CD14-positive monocyte (primary cell): ENCODE results near the gene PRR33. TPM values are rescaled to one million over a fixed set of nuclear protein-coding genes. Genes with fewer than 3 reads are reported as not detected.
A peak's percentile ranks its signal among the peaks of the same experiment; 100 is the strongest.

Experiments
- DNase-seq, 3 donors: peaks; one replicate each; pipeline ENCODE4 v3.0.0-alpha.2; 2011 to 2022
- H2AFZ ChIP-seq: 2 replicates; pipeline ENCODE4 v1.6.0; 2012; ENCODE audit warnings: mild to moderate bottlenecking, low read depth, low read length, inconsistent platforms; ENCODE audit not compliant: insufficient read depth, poor library complexity, severe bottlenecking
- H3K27ac ChIP-seq, 2 donors: 1 replicate in 1 of 2; 2 replicates in 1 of 2; pipeline ENCODE4 v1.5.1; 2012 to 2013; ENCODE audit warnings: low read length in 2 of 2, control low read depth in 1 of 2, inconsistent platforms in 1 of 2, low read depth in 1 of 2, mild to moderate bottlenecking in 1 of 2
- H3K27me3 ChIP-seq, 2 donors: one replicate each; pipeline versions ENCODE4 v1.6.0 to v1.6.1; 2011 to 2013; ENCODE audit warnings: low read length in 2 of 2; ENCODE audit not compliant: control insufficient read depth in 2 of 2, insufficient read depth in 2 of 2
- H3K36me3 ChIP-seq, 2 donors: replicated peaks in 1 of 2; 1 replicate in 1 of 2; 2 replicates in 1 of 2; pipeline versions ENCODE4 v1.5.1 to v1.6.1; 2012 to 2013; ENCODE audit warnings: low read length in 2 of 2, control low read depth in 1 of 2, inconsistent platforms in 1 of 2, mild to moderate bottlenecking in 1 of 2; ENCODE audit not compliant: insufficient read depth in 2 of 2, control insufficient read depth in 1 of 2
- H3K4me1 ChIP-seq, 2 donors: 1 replicate in 1 of 2; 2 replicates in 1 of 2; pipeline versions ENCODE4 v1.5.1 to v1.6.1; 2012 to 2013; ENCODE audit warnings: low read length in 2 of 2, control low read depth in 1 of 2, inconsistent platforms in 1 of 2, mild to moderate bottlenecking in 1 of 2, moderate library complexity in 1 of 2; ENCODE audit not compliant: insufficient read depth in 2 of 2, control insufficient read depth in 1 of 2
- H3K4me2 ChIP-seq: replicated peaks from 2 replicates; pipeline ENCODE3; 2012; ENCODE audit warnings: low read length, moderate library complexity, mild to moderate bottlenecking; ENCODE audit not compliant: poor library complexity, severe bottlenecking; ENCODE audit errors: extremely low read depth
- H3K4me3 ChIP-seq, 3 experiments: fragments of 200-600 bp in 1 of 3; sonication (generic) in 1 of 3; replicated peaks in 1 of 3; 1 replicate in 2 of 3; 2 replicates in 1 of 3; pipeline ENCODE4 v1.5.1; 2011 to 2013; ENCODE audit warnings: low read length in 3 of 3, mild to moderate bottlenecking in 3 of 3, control low read depth in 2 of 3, low read depth in 2 of 3, inconsistent platforms in 1 of 3, moderate library complexity in 1 of 3
- H3K79me2 ChIP-seq: 2 replicates; pipeline ENCODE4 v1.6.0; 2012; ENCODE audit warnings: mild to moderate bottlenecking, control low read depth, inconsistent platforms, low read length, moderate library complexity; ENCODE audit not compliant: insufficient read depth
- H3K9ac ChIP-seq: 2 replicates; pipeline ENCODE4 v1.6.0; 2017; ENCODE audit warnings: low read length, mild to moderate bottlenecking; ENCODE audit not compliant: insufficient read depth, poor library complexity, severe bottlenecking
- H3K9me3 ChIP-seq, 2 donors: replicated peaks in 1 of 2; 1 replicate in 1 of 2; 2 replicates in 1 of 2; pipeline versions ENCODE4 v1.5.1 to v1.6.1; 2012 to 2013; ENCODE audit warnings: low read length in 2 of 2, control low read depth in 1 of 2; ENCODE audit not compliant: control insufficient read depth in 1 of 2, insufficient read depth in 1 of 2
- H4K20me1 ChIP-seq: 2 replicates; pipeline ENCODE4 v1.6.0; 2012; ENCODE audit warnings: mild to moderate bottlenecking, low read length, control low read depth, moderate library complexity; ENCODE audit not compliant: insufficient read depth
- H3K27ac Mint-ChIP-seq, 7 donors: one replicate each; pipeline ENCODE4 v1.8.0; 2020; ENCODE audit warnings: mild to moderate bottlenecking in 7 of 7, mixed read lengths in 7 of 7, moderate library complexity in 6 of 7, inconsistent platforms in 2 of 7
- H3K27me3 Mint-ChIP-seq, 3 donors: one replicate each; pipeline ENCODE4 v1.8.0; 2021 to 2022; ENCODE audit warnings: low read depth in 3 of 3, mild to moderate bottlenecking in 3 of 3, mixed read lengths in 3 of 3, moderate library complexity in 3 of 3, inconsistent platforms in 1 of 3
- H3K36me3 Mint-ChIP-seq, 2 donors: one replicate each; pipeline ENCODE4 v1.8.0; 2020; ENCODE audit warnings: mixed read lengths in 2 of 2, inconsistent platforms in 1 of 2, mild to moderate bottlenecking in 1 of 2
- H3K4me1 Mint-ChIP-seq: one replicate; pipeline ENCODE4 v1.8.0; 2020; ENCODE audit warnings: mild to moderate bottlenecking, mixed read lengths
- H3K4me3 Mint-ChIP-seq, 2 donors: one replicate each; pipeline ENCODE4 v1.8.0; 2020; ENCODE audit warnings: mild to moderate bottlenecking in 2 of 2, mixed read lengths in 2 of 2, moderate library complexity in 1 of 2
- H3K9me3 Mint-ChIP-seq, 7 donors: one replicate each; pipeline ENCODE4 v1.8.0; 2020 to 2022; ENCODE audit warnings: mixed read lengths in 7 of 7, mild to moderate bottlenecking in 6 of 7, moderate library complexity in 6 of 7, inconsistent platforms in 2 of 7
- WGBS: methylation state at CpG from one replicate; pipeline ENCODE4 v1.1.5; 2013; ENCODE audit warnings: missing lambda C conversion rate; ENCODE audit not compliant: insufficient coverage; 5-methylcytosine and 5-hydroxymethylcytosine counted together
- intact Hi-C, 2 donors: fragments of 100-400 bp; cut with micrococcal nuclease; formaldehyde crosslinking; loops; one replicate each; pipeline versions ENCODE4 v1.15.0 to v1.15.1; 2023
- polyA plus RNA-seq, 3 donors: library from polyadenylated mRNA; depleted of rRNA in 1 of 3; unstranded in 2 of 3; stranded (reverse) in 1 of 3; fragments of 300-500 nt in 2 of 3; fragments of >200 nt in 1 of 3; fragmentation: Illumina TruSeq in 2 of 3; gene quantifications; 1 replicate in 2 of 3; 2 replicates in 1 of 3; pipeline ENCODE4 v1.2.3, GENCODE V29; 2012 to 2021
- TF ChIP-seq, protein P1 (sequence below): fragments of 200-600 bp; IDR thresholded peaks from one replicate; pipeline ENCODE4 v1.8.0; 2022; ENCODE audit warnings: antibody characterized with exemption, mild to moderate bottlenecking

PRR33 gene
- polyA plus RNA-seq, 3 donors, result not detected

DNA sequence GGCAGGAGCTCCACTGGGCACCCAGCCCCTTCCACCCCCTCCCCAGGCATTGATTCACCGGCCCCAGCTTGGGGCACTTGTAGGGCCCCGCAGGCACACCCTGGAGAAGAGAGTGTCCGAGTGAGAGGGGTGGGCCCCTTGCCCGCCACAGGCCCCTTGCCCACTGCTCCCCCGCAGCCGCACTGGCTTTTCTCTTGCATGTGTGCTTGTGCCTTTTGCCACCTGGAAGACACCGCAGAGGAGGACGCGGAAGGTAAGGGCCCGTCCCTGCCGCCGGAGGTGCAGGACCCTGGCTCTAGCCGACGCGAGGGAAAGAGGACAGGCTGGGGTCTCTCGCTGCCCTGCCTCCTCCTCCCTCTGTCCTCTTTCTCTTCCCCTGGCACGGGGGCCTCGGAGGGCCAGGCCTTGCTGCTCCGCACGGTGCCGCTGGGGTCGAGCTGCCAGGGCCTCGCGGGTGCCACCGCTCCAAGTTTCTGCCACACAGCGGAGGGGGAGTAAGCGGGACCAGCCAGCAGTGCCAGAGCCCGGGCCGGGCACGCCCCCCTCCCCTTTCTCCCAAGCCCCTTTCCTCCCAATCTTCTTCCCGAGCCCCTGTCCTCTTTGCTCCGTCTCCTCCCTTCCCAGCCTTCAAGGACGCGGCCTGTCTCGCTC is 37.3 kb upstream of the PRR33 start:
- no peak overlapping the region for H3K27ac ChIP-seq
- WGBS, result 95% methylated on average over 29 of the region's 35 CpGs
- Mint-ChIP-seq H3K4me1 (peaks cover 20% of the 10 kb centered on the region), H3K9me3 (peaks cover 0 to 2% (median 0%) of the 10 kb centered on the region in 7 donors), H3K36me3 (no peaks in the 10 kb centered on the region), H3K27me3 (peaks cover 10 to 32% (median 18%) of the 10 kb centered on the region in 3 donors), H3K27ac (peak overlapping the region in 1 of 7 donors; percentile 59), H3K4me3 (no peak overlapping the region)
- no peaks in the 10 kb centered on the region for H3K9me3 ChIP-seq
- H4K20me1 ChIP-seq, result no peaks in the 10 kb centered on the region
- no peak overlapping the region for H3K4me3 ChIP-seq
- H3K4me2 ChIP-seq, result no peak overlapping the region
- intact Hi-C loops, result loop anchor here in 1 of 2 donors (10.0 kb wide), 1 partner anchor 226 kb away; no protein-coding TSS in a partner anchor
- no peak for DNase-seq
- peaks cover 0 to 4% of the 10 kb centered on the region in 2 donors for H3K27me3 ChIP-seq
- no peak overlapping the region for H2AFZ ChIP-seq
- TF ChIP-seq, protein P1, sequence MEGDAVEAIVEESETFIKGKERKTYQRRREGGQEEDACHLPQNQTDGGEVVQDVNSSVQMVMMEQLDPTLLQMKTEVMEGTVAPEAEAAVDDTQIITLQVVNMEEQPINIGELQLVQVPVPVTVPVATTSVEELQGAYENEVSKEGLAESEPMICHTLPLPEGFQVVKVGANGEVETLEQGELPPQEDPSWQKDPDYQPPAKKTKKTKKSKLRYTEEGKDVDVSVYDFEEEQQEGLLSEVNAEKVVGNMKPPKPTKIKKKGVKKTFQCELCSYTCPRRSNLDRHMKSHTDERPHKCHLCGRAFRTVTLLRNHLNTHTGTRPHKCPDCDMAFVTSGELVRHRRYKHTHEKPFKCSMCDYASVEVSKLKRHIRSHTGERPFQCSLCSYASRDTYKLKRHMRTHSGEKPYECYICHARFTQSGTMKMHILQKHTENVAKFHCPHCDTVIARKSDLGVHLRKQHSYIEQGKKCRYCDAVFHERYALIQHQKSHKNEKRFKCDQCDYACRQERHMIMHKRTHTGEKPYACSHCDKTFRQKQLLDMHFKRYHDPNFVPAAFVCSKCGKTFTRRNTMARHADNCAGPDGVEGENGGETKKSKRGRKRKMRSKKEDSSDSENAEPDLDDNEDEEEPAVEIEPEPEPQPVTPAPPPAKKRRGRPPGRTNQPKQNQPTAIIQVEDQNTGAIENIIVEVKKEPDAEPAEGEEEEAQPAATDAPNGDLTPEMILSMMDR, result no peak
- H3K79me2 ChIP-seq, result no peaks in the 10 kb centered on the region
- H3K9ac ChIP-seq, result no peak overlapping the region
- peaks cover 9 to 21% of the 10 kb centered on the region in 2 donors for H3K4me1 ChIP-seq
- H3K36me3 ChIP-seq, result no peaks in the 10 kb centered on the region

DNA sequence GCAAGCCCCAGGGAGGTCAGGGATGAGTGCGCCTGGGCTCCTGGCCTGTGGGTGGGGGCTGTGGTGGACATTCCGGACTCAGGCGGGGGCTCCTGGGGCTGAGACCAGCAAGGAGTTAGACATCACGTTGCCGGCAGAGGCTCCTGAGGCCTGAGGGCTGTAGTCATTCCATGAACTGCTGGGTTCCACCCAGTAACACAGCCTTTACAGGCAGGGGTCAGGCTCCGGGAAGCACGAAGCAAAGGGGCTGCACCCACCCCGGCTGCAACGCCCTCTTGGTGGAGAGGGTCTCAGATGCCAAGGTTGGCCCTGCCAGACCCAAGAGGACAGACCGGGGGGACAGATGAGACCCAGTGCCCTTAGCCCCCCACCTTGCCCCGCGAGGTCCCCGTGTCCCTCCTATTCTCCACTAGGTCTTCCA is 36.8 kb upstream of the PRR33 start:
- Histone ChIP-seq H4K20me1 (no peaks in the 10 kb centered on the region), H3K4me3 (no peak overlapping the region), H3K27me3 (peaks cover 0 to 4% of the 10 kb centered on the region in 2 donors), H3K79me2 (no peaks in the 10 kb centered on the region), H3K9ac (no peak overlapping the region), H3K36me3 (no peaks in the 10 kb centered on the region), H3K4me1 (peaks cover 9 to 21% of the 10 kb centered on the region in 2 donors), H2AFZ (no peak overlapping the region), H3K4me2 (no peak overlapping the region), H3K9me3 (no peaks in the 10 kb centered on the region), H3K27ac (no peak overlapping the region)
- H3K4me1 Mint-ChIP-seq, result peaks cover 20% of the 10 kb centered on the region
- H3K9me3 Mint-ChIP-seq, result peaks cover 0 to 2% (median 0%) of the 10 kb centered on the region in 7 donors
- peaks cover 11 to 33% (median 15%) of the 10 kb centered on the region in 3 donors for H3K27me3 Mint-ChIP-seq
- no peak for DNase-seq
- intact Hi-C loops, result loop anchor here in 1 of 2 donors (10.0 kb wide), 1 partner anchor 226 kb away; no protein-coding TSS in a partner anchor
- WGBS, result 90% methylated on average over 10 of the region's 13 CpGs
- no peak overlapping the region for H3K4me3 Mint-ChIP-seq
- TF ChIP-seq, protein P1, result no peak
- H3K36me3 Mint-ChIP-seq, result no peaks in the 10 kb centered on the region
- no peak overlapping the region for H3K27ac Mint-ChIP-seq
